ENCODE data around the gene LCA5L. TPM values are rescaled to one million over a fixed set of nuclear protein-coding genes. Genes with fewer than 3 reads are reported as not detected.

Gene LCA5L
- total RNA-seq, 1 donor from 2014 or later = 0.41 TPM

Small RNA genes lying within 50 kb of the gene (small RNA-seq; reads per million reads assigned to genes)
- 0.05 reads per million for gene MIR6508 (ENCODE audit: low replicate concordance)

Other genes with a start within 250 kb of the LCA5L start
- 147 TPM for gene BRWD1, start 132.1 kb downstream of the LCA5L start, total RNA-seq
- gene HMGN1, start 96.7 kb downstream of the LCA5L start, total RNA-seq = 188 TPM
- 95.6 TPM for gene SH3BGR, start 6.2 kb upstream of the LCA5L start, total RNA-seq
- gene B3GALT5, start 167.2 kb upstream of the LCA5L start, total RNA-seq = 3.8 TPM

Measured in tongue (tissue), 2 donors.